Measurements from ENCODE around the gene GOLGA7B. TPM values are rescaled to one million over a fixed set of nuclear protein-coding genes. Genes with fewer than 3 reads are reported as not detected.
A peak's percentile ranks its signal among the peaks of the same experiment; 100 is the strongest.

The GOLGA7B gene
- total RNA-seq, 2 experiments from 2014 or later = 10.5 to 11.2 TPM

GRCh38 chr10:97861924-97862323, 12.3 kb downstream of the GOLGA7B start:
- no peak overlapping the region for H3K4me3 Mint-ChIP-seq
- no peak for DNase-seq
- ChIA-PET POLR2A (interaction anchor here (1.8 kb wide), 1 partner anchor 11 kb away, joined by 17 read pairs; the partner anchor contains the start of gene GOLGA7B), CTCF (interaction anchor here (1.4 to 3.6 kb wide), 6 partner anchors 8 to 180 kb away, joined by 3 to 23 read pairs (median 10); partner anchors contain the start of gene GOLGA7B)
- no peak overlapping the region for H3K27ac Mint-ChIP-seq
- peaks cover 35% of the 10 kb centered on the region for H3K4me1 Mint-ChIP-seq
- no peaks in the 10 kb centered on the region for H3K9me3 Mint-ChIP-seq
- peaks cover 2% of the 10 kb centered on the region for H3K36me3 Mint-ChIP-seq (ENCODE audit: low read depth)
- no peaks in the 10 kb centered on the region for H3K27me3 Mint-ChIP-seq

DNA sequence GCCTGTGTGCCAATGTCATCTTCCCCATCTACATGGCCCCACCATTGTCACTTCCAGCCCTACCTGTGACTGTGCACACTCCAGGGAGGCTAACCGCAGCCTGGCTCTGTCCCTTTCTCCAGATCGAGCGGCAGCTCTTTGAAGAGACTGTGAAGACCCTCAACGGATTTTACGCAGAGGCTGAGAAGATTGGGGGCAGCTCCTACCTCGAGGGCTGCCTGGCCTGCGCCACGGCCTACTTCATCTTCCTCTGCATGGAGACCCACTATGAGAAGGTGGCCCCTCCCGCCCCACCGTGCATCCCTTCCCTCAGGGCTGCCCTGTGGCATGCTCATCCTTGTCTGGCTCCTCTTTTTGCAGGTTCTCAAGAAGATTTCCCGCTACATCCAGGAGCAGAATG, 14.2 kb downstream of the GOLGA7B start:
- no peaks in the 10 kb centered on the region for H3K9me3 Mint-ChIP-seq
- peaks cover 2% of the 10 kb centered on the region for H3K36me3 Mint-ChIP-seq (ENCODE audit: low read depth)
- H3K4me3 Mint-ChIP-seq = no peak overlapping the region
- ChIA-PET POLR2A (no interaction called here), CTCF (interaction anchor here (1.2 kb wide), 1 partner anchor 72 kb away, joined by 4 read pairs; no protein-coding TSS in a partner anchor)
- no peaks in the 10 kb centered on the region for H3K27me3 Mint-ChIP-seq
- peaks cover 20% of the 10 kb centered on the region for H3K4me1 Mint-ChIP-seq
- no peak overlapping the region for H3K27ac Mint-ChIP-seq
- DNase-seq = no peak

DNA sequence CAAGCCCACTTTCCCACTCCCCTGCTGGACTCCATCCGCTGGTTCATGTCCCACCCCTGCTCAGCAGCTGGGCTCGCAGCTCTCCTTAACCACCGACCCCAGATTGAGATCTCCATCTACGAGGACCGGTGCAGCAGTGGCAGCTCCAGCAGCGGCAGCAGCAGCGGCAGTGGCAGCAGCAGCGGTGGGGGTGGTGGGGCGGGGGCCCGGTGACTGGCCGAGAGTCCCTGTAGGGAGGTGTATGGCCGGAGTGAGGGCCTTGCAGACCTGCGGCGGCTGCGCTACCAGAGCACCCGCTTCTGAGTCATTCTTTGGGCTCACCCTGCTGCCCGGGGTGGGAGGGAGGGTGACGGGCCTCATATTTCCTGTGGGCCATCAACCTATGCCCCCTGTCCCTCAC, 15.8 kb downstream of the GOLGA7B start:
- POLR2A ChIA-PET = interaction anchor here (1.0 kb wide), 1 partner anchor 14 kb away, joined by 3 read pairs; no protein-coding TSS in a partner anchor
- peaks cover under 1% of the 10 kb centered on the region for H3K27me3 Mint-ChIP-seq
- no peak for DNase-seq
- CTCF ChIA-PET = interaction anchor here (1.0 kb wide), 1 partner anchor 162 kb away, joined by 3 read pairs; no protein-coding TSS in a partner anchor
- peaks cover 2% of the 10 kb centered on the region for H3K36me3 Mint-ChIP-seq (ENCODE audit: low read depth)
- H3K27ac Mint-ChIP-seq = no peak overlapping the region
- H3K9me3 Mint-ChIP-seq = no peaks in the 10 kb centered on the region
- H3K4me3 Mint-ChIP-seq = no peak overlapping the region
- H3K4me1 Mint-ChIP-seq = peaks cover 23% of the 10 kb centered on the region

- peaks cover 2% of the 10 kb centered on the region for H3K36me3 Mint-ChIP-seq (ENCODE audit: low read depth)
- H3K27me3 Mint-ChIP-seq = peaks cover 10% of the 10 kb centered on the region
These were observed 17.0 kb downstream of the GOLGA7B start for GRCh38 chr10:97866524-97867219.

DNA sequence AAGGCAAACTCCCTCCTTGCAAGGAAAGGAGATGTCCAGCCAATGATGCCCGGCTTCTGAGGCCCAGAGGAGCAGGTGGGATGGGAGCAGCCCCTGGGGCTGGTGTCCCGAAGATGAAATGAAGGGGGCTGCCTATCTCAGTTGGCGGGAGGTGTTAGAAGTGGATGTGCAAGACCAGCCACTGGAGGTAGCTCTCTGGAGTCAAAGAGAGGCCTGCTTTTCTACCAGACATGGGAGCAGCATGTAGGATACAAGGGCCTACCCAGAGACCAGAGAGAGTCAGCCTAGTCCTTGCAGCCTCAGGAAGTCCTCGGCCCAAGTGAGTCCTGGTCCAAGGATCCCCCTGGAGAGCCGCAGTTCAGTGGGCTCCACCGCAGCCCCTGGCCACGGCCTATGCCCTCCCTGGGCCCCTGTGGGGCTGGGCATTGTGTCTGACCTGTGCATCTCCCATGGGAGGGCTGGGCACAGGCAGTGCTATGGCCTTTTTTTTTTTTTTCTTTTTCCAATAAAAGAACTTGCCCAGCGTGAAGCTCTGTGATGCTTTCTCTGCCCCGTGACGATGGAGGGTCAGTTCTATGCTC, 17.7 kb downstream of the GOLGA7B start:
- POLR2A ChIA-PET = interaction anchor here (2.5 to 3.0 kb wide), 2 partner anchors 9 to 15 kb away, joined by 9 to 11 read pairs; no protein-coding TSS in a partner anchor
- Mint-ChIP-seq H3K27ac (no peak overlapping the region), H3K9me3 (no peaks in the 10 kb centered on the region), H3K4me1 (peaks cover 13% of the 10 kb centered on the region), H3K36me3 (ENCODE audit: low read depth) (peaks cover 2% of the 10 kb centered on the region), H3K27me3 (peaks cover 12% of the 10 kb centered on the region), H3K4me3 (no peak overlapping the region)
- CTCF ChIA-PET = interaction anchor here (0.5 to 8.3 kb wide), 6 partner anchors 9 to 166 kb away, joined by 3 to 184 read pairs (median 6); no protein-coding TSS in a partner anchor
- DNase-seq = no peak

More at GRCh38 chr10:97866524-97867219, 17.0 kb downstream of the GOLGA7B start:
- ChIA-PET POLR2A (no interaction called here), CTCF (interaction anchor here (6.0 to 8.3 kb wide), 2 partner anchors 71 to 76 kb away, joined by 49 to 184 read pairs; no protein-coding TSS in a partner anchor)
- H3K27ac Mint-ChIP-seq = no peak overlapping the region
- no peaks in the 10 kb centered on the region for H3K9me3 Mint-ChIP-seq
- peaks cover 13% of the 10 kb centered on the region for H3K4me1 Mint-ChIP-seq
- H3K4me3 Mint-ChIP-seq = no peak overlapping the region
- DNase-seq = no peak

DNA sequence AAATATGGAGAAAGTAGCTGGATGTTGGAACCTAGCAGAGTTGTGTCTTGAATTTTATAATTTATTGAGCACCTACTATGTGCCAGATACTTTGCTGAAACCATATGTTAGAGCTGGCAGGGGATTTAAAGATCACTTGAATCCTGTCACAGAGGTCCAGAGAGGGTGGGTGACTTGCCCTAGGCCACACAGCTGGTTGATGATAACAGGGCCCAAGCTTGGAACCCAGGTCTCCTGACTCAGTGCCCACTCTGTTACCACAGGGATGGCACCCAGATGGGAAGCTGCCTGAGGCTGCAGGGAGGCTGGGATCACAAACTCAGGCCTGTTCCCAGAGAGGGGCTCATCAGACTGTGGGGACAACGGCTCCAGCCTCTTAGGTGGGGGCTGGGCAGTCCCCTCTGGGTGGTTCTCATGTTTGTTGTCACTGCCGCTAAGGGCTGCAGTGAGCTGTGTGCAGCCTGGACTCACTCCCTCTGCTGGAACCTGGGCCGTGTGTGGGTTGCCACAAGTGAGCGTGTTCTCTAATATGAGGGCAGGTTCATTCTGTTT, 18.6 kb downstream of the GOLGA7B start:
- peaks cover 19% of the 10 kb centered on the region for H3K27me3 Mint-ChIP-seq
- H3K9me3 Mint-ChIP-seq = no peaks in the 10 kb centered on the region
- DNase-seq = no peak
- H3K27ac Mint-ChIP-seq = no peak overlapping the region
- H3K36me3 Mint-ChIP-seq (ENCODE audit: low read depth) = peaks cover 2% of the 10 kb centered on the region
- ChIA-PET POLR2A (interaction anchor here (0.9 to 3.0 kb wide), 7 partner anchors 8 to 181 kb away, joined by 3 to 17 read pairs (median 9); partner anchors contain the start of genes AVPI1 and GOLGA7B), CTCF (interaction anchor here (0.6 to 8.3 kb wide), 13 partner anchors 8 to 167 kb away, joined by 3 to 184 read pairs (median 5); partner anchors contain the start of gene GOLGA7B)
- peaks cover 13% of the 10 kb centered on the region for H3K4me1 Mint-ChIP-seq
- no peak overlapping the region for H3K4me3 Mint-ChIP-seq

- peak; percentile 93 for DNase-seq
- H3K36me3 Mint-ChIP-seq (ENCODE audit: low read depth) = peaks cover 2% of the 10 kb centered on the region
- ChIA-PET POLR2A (interaction anchor here (0.9 to 3.0 kb wide), 10 partner anchors 7 to 182 kb away, joined by 3 to 17 read pairs (median 8); partner anchors contain the start of genes AVPI1 and GOLGA7B), CTCF (interaction anchor here (0.6 to 8.3 kb wide), 26 partner anchors 9 to 168 kb away, joined by 3 to 184 read pairs (median 4); partner anchors contain the start of gene GOLGA7B)
- no peak overlapping the region for H3K4me3 Mint-ChIP-seq
- peaks cover 19% of the 10 kb centered on the region for H3K27me3 Mint-ChIP-seq
- no peaks in the 10 kb centered on the region for H3K9me3 Mint-ChIP-seq
- H3K27ac Mint-ChIP-seq = peak overlapping the region; percentile 17
- peaks cover 13% of the 10 kb centered on the region for H3K4me1 Mint-ChIP-seq
These were observed 19.7 kb downstream of the GOLGA7B start for GRCh38 chr10:97869091-97870042.

- no peak overlapping the region for H3K27ac Mint-ChIP-seq
- H3K9me3 Mint-ChIP-seq = no peaks in the 10 kb centered on the region
- H3K4me3 Mint-ChIP-seq = no peak overlapping the region
- peaks cover 13% of the 10 kb centered on the region for H3K4me1 Mint-ChIP-seq
- no peaks in the 10 kb centered on the region for H3K36me3 Mint-ChIP-seq (ENCODE audit: low read depth)
- ChIA-PET CTCF (interaction anchor here (1.0 to 8.3 kb wide), 5 partner anchors 11 to 80 kb away, joined by 3 to 184 read pairs (median 23); partner anchors contain the start of gene GOLGA7B), POLR2A (no interaction called here)
- H3K27me3 Mint-ChIP-seq = peaks cover 19% of the 10 kb centered on the region
- DNase-seq = no peak
These were observed 21.3 kb downstream of the GOLGA7B start for GRCh38 chr10:97870990-97871389.

DNA sequence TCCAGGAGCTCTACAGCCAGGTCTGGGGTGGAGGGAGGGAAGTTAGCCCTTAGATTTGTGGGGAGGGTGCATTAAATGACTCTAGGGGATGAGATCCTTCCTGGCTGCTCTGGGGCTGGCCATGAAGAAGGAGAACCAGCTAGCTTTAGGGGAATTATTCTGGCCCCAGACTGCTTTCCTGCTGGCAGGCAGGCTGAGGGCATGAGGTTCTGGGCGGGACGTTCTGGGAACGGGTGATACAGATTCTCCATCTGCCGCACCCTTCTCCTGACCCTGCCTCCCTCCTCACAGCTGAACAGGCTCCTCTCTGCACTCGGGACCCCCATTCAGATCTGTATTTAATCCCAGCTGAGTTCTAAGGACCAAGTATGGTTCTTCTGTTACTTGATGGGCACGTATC, 23.9 kb downstream of the GOLGA7B start:
- H3K9me3 Mint-ChIP-seq = no peaks in the 10 kb centered on the region
- no peaks in the 10 kb centered on the region for H3K36me3 Mint-ChIP-seq (ENCODE audit: low read depth)
- no peak overlapping the region for H3K4me3 Mint-ChIP-seq
- ChIA-PET POLR2A (no interaction called here), CTCF (interaction anchor here (8.3 kb wide), 1 partner anchor 83 kb away, joined by 184 read pairs; no protein-coding TSS in a partner anchor)
- DNase-seq = no peak
- H3K4me1 Mint-ChIP-seq = peaks cover 13% of the 10 kb centered on the region
- no peak overlapping the region for H3K27ac Mint-ChIP-seq
- H3K27me3 Mint-ChIP-seq = peaks cover 19% of the 10 kb centered on the region

GRCh38 chr10:97874332-97874731, 24.7 kb downstream of the GOLGA7B start:
- CTCF ChIA-PET = interaction anchor here (8.3 kb wide), 1 partner anchor 84 kb away, joined by 184 read pairs; no protein-coding TSS in a partner anchor
- H3K9me3 Mint-ChIP-seq = no peaks in the 10 kb centered on the region
- POLR2A ChIA-PET = no interaction called here
- no peak for DNase-seq
- H3K27ac Mint-ChIP-seq = no peak overlapping the region
- H3K36me3 Mint-ChIP-seq (ENCODE audit: low read depth) = no peaks in the 10 kb centered on the region
- H3K27me3 Mint-ChIP-seq = peaks cover 19% of the 10 kb centered on the region
- H3K4me1 Mint-ChIP-seq = peaks cover 6% of the 10 kb centered on the region
- H3K4me3 Mint-ChIP-seq = no peak overlapping the region

DNA sequence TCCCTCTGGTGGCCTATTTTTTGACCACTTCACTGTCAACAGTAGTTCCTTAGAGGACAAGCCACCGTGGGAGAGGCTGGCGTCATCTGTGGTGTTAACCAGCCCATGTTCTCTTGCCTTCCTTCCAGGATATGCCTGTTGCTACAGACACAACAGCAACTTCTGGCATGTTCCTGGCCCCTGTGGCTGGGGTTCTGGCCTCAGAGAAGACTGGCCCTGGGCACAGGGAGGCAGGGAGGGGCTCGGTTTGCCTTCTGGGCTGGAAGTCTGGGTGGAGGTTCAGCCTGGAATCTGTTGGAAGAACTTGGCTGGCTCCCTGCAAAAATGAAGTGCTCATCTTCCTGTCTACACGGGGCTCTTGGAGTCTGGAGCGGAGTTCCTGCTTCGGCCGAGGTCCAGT, 25.7 kb downstream of the GOLGA7B start:
- DNase-seq = no peak
- ChIA-PET POLR2A (no interaction called here), CTCF (interaction anchor here (1.2 kb wide), 1 partner anchor 83 kb away, joined by 4 read pairs; no protein-coding TSS in a partner anchor)
- no peaks in the 10 kb centered on the region for H3K9me3 Mint-ChIP-seq
- H3K4me1 Mint-ChIP-seq = no peaks in the 10 kb centered on the region
- H3K27ac Mint-ChIP-seq = no peak overlapping the region
- no peaks in the 10 kb centered on the region for H3K36me3 Mint-ChIP-seq (ENCODE audit: low read depth)
- H3K4me3 Mint-ChIP-seq = no peak overlapping the region
- H3K27me3 Mint-ChIP-seq = peaks cover 19% of the 10 kb centered on the region

DNA sequence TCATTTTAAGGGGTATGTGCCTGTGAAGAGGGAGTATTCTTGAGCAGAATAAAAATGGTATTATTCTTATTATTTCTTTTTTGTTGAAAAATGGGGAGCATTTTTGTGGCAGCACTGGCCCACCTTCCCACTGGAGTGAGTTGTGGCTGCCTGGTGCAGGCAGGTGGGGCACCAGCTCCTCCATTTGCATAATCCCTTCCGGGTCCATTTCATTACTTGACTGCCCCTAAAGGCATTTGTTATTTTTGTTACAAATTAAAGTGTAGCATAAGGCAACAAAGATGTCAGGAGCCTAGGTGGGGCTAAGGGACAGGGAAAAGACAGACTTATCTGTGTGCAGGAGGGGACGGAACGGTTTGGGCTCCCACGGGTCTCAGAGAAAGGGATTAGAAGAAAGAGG, 26.8 kb downstream of the GOLGA7B start:
- ChIA-PET CTCF (interaction anchor here (0.6 to 2.1 kb wide), 4 partner anchors 84 to 175 kb away, joined by 3 to 5 read pairs (median 4); no protein-coding TSS in a partner anchor), POLR2A (interaction anchor here (1.2 kb wide), 1 partner anchor 8 kb away, joined by 3 read pairs; no protein-coding TSS in a partner anchor)
- Mint-ChIP-seq H3K36me3 (ENCODE audit: low read depth) (no peaks in the 10 kb centered on the region), H3K9me3 (no peaks in the 10 kb centered on the region), H3K27ac (no peak overlapping the region), H3K4me3 (no peak overlapping the region), H3K27me3 (peaks cover 12% of the 10 kb centered on the region), H3K4me1 (no peaks in the 10 kb centered on the region)
- DNase-seq = no peak

All from activated CD4-positive, alpha-beta memory T cell treated with anti-CD3 and anti-CD28 coated beads, Interleukin-2, amount 10 ng/mL, durations not matched to agents 7 days and 5 days (primary cell).